Femur (tissue), 1 donor: ENCODE data around the gene ZC3H12C.
"Not testable (repeated sequence)": the region's sequence is repeated elsewhere in the genome, so short reads cannot be mapped to it uniquely, and the experiment has no call there.

Experiments
- DNase-seq: peaks from one replicate; pipeline ENCODE4 v3.0.0-alpha.2; 2017

Gene ZC3H12C

GRCh38 chr11:110092515-110093406 lies at the start of gene ZC3H12C:
ZC3H12C (plus strand) TSS chr11:110093392; CDS start chr11:110093412, 20 bp downstream.
- DNase-seq, result peak; percentile 90

- no peak for DNase-seq
These were observed 48.8 kb upstream of the ZC3H12C start for GRCh38 chr11:110044226-110044968.

GRCh38 chr11:110046775-110047380 lies 46.3 kb upstream of the ZC3H12C start:
- DNase-seq, result no peak

GRCh38 chr11:110049501-110050200 lies 43.5 kb upstream of the ZC3H12C start:
- DNase-seq, result no peak

GRCh38 chr11:110050201-110050506 lies 43.0 kb upstream of the ZC3H12C start:
- no peak for DNase-seq

GRCh38 chr11:110053848-110054414 lies 39.3 kb upstream of the ZC3H12C start:
- no peak for DNase-seq

- no peak for DNase-seq
These were observed 36.2 kb upstream of the ZC3H12C start for GRCh38 chr11:110056956-110057355.

GRCh38 chr11:110059706-110060463 lies 33.3 kb upstream of the ZC3H12C start:
- no peak for DNase-seq

- no peak for DNase-seq
These were observed 31.9 kb upstream of the ZC3H12C start for GRCh38 chr11:110061296-110061695.

GRCh38 chr11:110062247-110062646 lies 30.9 kb upstream of the ZC3H12C start:
- DNase-seq, result peak; percentile 31

GRCh38 chr11:110065189-110065588 lies 28.0 kb upstream of the ZC3H12C start:
- no peak for DNase-seq

GRCh38 chr11:110068001-110068400 lies 25.2 kb upstream of the ZC3H12C start:
- not testable (repeated sequence) for DNase-seq

GRCh38 chr11:110069158-110069737 lies 23.9 kb upstream of the ZC3H12C start:
- peak; percentile 84 for DNase-seq

- DNase-seq, result no peak
These were observed 23.0 kb upstream of the ZC3H12C start for GRCh38 chr11:110070176-110070575.

GRCh38 chr11:110071197-110071596 lies 22.0 kb upstream of the ZC3H12C start:
- no peak for DNase-seq

GRCh38 chr11:110072930-110073329 lies 20.3 kb upstream of the ZC3H12C start:
- DNase-seq, result no peak

GRCh38 chr11:110074499-110074898 lies 18.7 kb upstream of the ZC3H12C start:
- no peak for DNase-seq

- DNase-seq, result no peak
These were observed 17.9 kb upstream of the ZC3H12C start for GRCh38 chr11:110075105-110075846.

GRCh38 chr11:110075847-110076208 lies 17.4 kb upstream of the ZC3H12C start:
- no peak for DNase-seq

- no peak for DNase-seq
These were observed 16.7 kb upstream of the ZC3H12C start for GRCh38 chr11:110076371-110076965.
